WTC11 (cell line): ENCODE results near the gene NEK7. TPM values are rescaled to one million over a fixed set of nuclear protein-coding genes. Genes with fewer than 3 reads are reported as not detected.

Experiments used
- ATAC-seq: fragments of 200-7000 bp; cut with Tn5 transposase; 2 replicates; pipeline ENCODE4 v1.10.0; 2021; ENCODE audit warnings: mild to moderate bottlenecking, moderate library complexity
- CTCF ChIA-PET: fragments of 300-600 bp; sonication (Branson Sonifier 250); formaldehyde crosslinking; loops from one replicate; lab custom pipeline; 2021; ENCODE audit warnings: antibody characterized with exemption; lab: Charles Lee
- POLR2A ChIA-PET: fragments of 350-600 bp; sonication (Branson Sonifier 250); formaldehyde crosslinking; loops from one replicate; lab custom pipeline; 2021; ENCODE audit warnings: antibody characterized with exemption; lab: Charles Lee
- DNase-seq: peaks from one replicate; pipeline ENCODE4 v3.0.0; 2021; ENCODE audit warnings: low spot score
- H3K27ac Mint-ChIP-seq: 2 replicates; pipeline ENCODE4 v1.8.0; 2021; ENCODE audit warnings: mixed read lengths
- H3K27me3 Mint-ChIP-seq: 2 replicates; pipeline ENCODE4 v1.8.0; 2021; ENCODE audit warnings: low read depth, mild to moderate bottlenecking, moderate library complexity, mixed read lengths
- H3K36me3 Mint-ChIP-seq: 2 replicates; pipeline ENCODE4 v1.8.0; 2021; ENCODE audit warnings: mixed read lengths
- H3K4me1 Mint-ChIP-seq: 2 replicates; pipeline ENCODE4 v1.8.0; 2022; ENCODE audit warnings: mixed read lengths
- H3K4me3 Mint-ChIP-seq: 2 replicates; pipeline ENCODE4 v1.8.0; 2021; ENCODE audit warnings: mild to moderate bottlenecking, moderate library complexity, mixed read lengths
- H3K9me3 Mint-ChIP-seq: 2 replicates; pipeline ENCODE4 v1.8.0; 2021; ENCODE audit warnings: mixed read lengths
- AR ChIP-seq: fragments of 250-450 bp; sonication (Bioruptor Pico); IDR thresholded peaks from 2 replicates; pipeline ENCODE4 v1.9.0; 2021; ENCODE audit warnings: mild to moderate bottlenecking
- ATF2 ChIP-seq: sonication (generic); formaldehyde crosslinking; IDR thresholded peaks from 2 replicates; pipeline ENCODE4 v1.8.1; 2022; ENCODE audit warnings: low read depth, missing genetic modification reagents, borderline replicate concordance
- CBFB ChIP-seq: sonication (generic); formaldehyde crosslinking; IDR thresholded peaks from 2 replicates; pipeline ENCODE4 v1.8.1; 2022; ENCODE audit warnings: mild to moderate bottlenecking, low read depth, missing genetic modification reagents
- CREB1 ChIP-seq: sonication (generic); formaldehyde crosslinking; IDR thresholded peaks from 2 replicates; pipeline ENCODE4 v1.8.0; 2023; ENCODE audit warnings: mild to moderate bottlenecking, missing genetic modification reagents
- CTCF ChIP-seq: fragments of 200-600 bp; IDR thresholded peaks from 2 replicates; pipeline ENCODE4 v1.8.0; 2022; ENCODE audit warnings: antibody characterized with exemption
- E2F5 ChIP-seq: sonication (generic); formaldehyde crosslinking; IDR thresholded peaks from 2 replicates; pipeline ENCODE4 v1.8.1; 2022; ENCODE audit warnings: mild to moderate bottlenecking, moderate library complexity, missing genetic modification reagents
- ESRRA ChIP-seq: sonication (generic); formaldehyde crosslinking; IDR thresholded peaks from 2 replicates; pipeline ENCODE4 v1.8.1; 2022; ENCODE audit warnings: mild to moderate bottlenecking, missing genetic modification reagents, borderline replicate concordance
- ETV6 ChIP-seq: sonication (generic); formaldehyde crosslinking; IDR thresholded peaks from 2 replicates; pipeline ENCODE4 v1.8.1; 2022; ENCODE audit warnings: mild to moderate bottlenecking, missing genetic modification reagents
- FOXK1 ChIP-seq: sonication (generic); formaldehyde crosslinking; IDR thresholded peaks from 2 replicates; pipeline ENCODE4 v1.8.0; 2022; ENCODE audit warnings: mild to moderate bottlenecking, moderate library complexity, missing genetic modification reagents
- HMGA2 ChIP-seq: fragments of 250-450 bp; sonication (Bioruptor Pico); IDR thresholded peaks from 2 replicates; pipeline ENCODE4 v1.4.0; 2021; ENCODE audit warnings: mild to moderate bottlenecking, moderate library complexity
- NFE2L1 ChIP-seq: sonication (generic); formaldehyde crosslinking; IDR thresholded peaks from 2 replicates; pipeline ENCODE4 v1.8.1; 2023; ENCODE audit warnings: missing genetic modification reagents
- OVOL2 ChIP-seq: fragments of 250-450 bp; sonication (Bioruptor Pico); IDR thresholded peaks from 2 replicates; pipeline ENCODE4 v1.9.0; 2021; ENCODE audit warnings: mild to moderate bottlenecking, borderline replicate concordance
- PRRX2 ChIP-seq: fragments of 250-450 bp; sonication (Bioruptor Pico); IDR thresholded peaks from 2 replicates; pipeline ENCODE4 v1.8.0; 2021; ENCODE audit warnings: mild to moderate bottlenecking
- TEAD1 ChIP-seq: sonication (generic); formaldehyde crosslinking; IDR thresholded peaks from 2 replicates; pipeline ENCODE4 v1.8.0; 2022; ENCODE audit warnings: mild to moderate bottlenecking, missing genetic modification reagents
- ZNF232 ChIP-seq: sonication (generic); formaldehyde crosslinking; IDR thresholded peaks from 2 replicates; pipeline ENCODE4 v1.8.0; 2022; ENCODE audit warnings: mild to moderate bottlenecking, missing genetic modification reagents
- ZNF396 ChIP-seq: fragments of 250-450 bp; sonication (Bioruptor Pico); IDR thresholded peaks from 2 replicates; pipeline ENCODE4 v1.8.0; 2021; ENCODE audit warnings: mild to moderate bottlenecking, moderate library complexity, borderline replicate concordance
- ZNF416 ChIP-seq: fragments of 250-450 bp; sonication (Bioruptor Pico); IDR thresholded peaks from 2 replicates; pipeline ENCODE4 v1.9.0; 2021; ENCODE audit warnings: mild to moderate bottlenecking, inconsistent platforms
- total RNA-seq: library from RNA; stranded (reverse); gene quantifications from 3 replicates; pipeline ENCODE4 v1.2.3, GENCODE V29; 2021
- TF ChIP-seq, protein P1 (sequence below): sonication (generic); formaldehyde crosslinking; IDR thresholded peaks from 2 replicates; pipeline ENCODE4 v1.8.0; 2022; ENCODE audit warnings: mild to moderate bottlenecking, missing genetic modification reagents
- TF ChIP-seq, protein P2 (sequence below): fragments of 250-450 bp; sonication (Bioruptor Pico); IDR thresholded peaks from 2 replicates; pipeline ENCODE4 v1.8.0; 2021; ENCODE audit warnings: mild to moderate bottlenecking
- TF ChIP-seq, protein P3 (sequence below): sonication (generic); formaldehyde crosslinking; IDR thresholded peaks from 2 replicates; pipeline ENCODE4 v1.8.1; 2022; ENCODE audit warnings: mild to moderate bottlenecking, missing genetic modification reagents, moderate library complexity, borderline replicate concordance

Gene NEK7
- total RNA-seq, 1 experiment from 2014 or later, result 10.3 TPM

- no peaks in the 10 kb centered on the region for H3K9me3 Mint-ChIP-seq
- no peaks in the 10 kb centered on the region for H3K36me3 Mint-ChIP-seq
- DNase-seq (peak; percentile 70), ATAC-seq (peak; percentile 8)
- ChIA-PET POLR2A (interaction anchor here (0.7 to 1.0 kb wide), 3 partner anchors 11 to 109 kb away, joined by 3 to 4 read pairs (median 4); no protein-coding TSS in a partner anchor), CTCF (interaction anchor here (0.6 to 1.2 kb wide), 13 partner anchors 8 to 679 kb away, joined by 3 to 7 read pairs (median 3); no protein-coding TSS in a partner anchor)
- TF ChIP-seq CTCF (peak; percentile 64), E2F5 (CRISPR knock-in tag) (no peak)
- TF ChIP-seq, protein P1, sequence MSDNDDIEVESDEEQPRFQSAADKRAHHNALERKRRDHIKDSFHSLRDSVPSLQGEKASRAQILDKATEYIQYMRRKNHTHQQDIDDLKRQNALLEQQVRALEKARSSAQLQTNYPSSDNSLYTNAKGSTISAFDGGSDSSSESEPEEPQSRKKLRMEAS (CRISPR knock-in tag), result no peak
- H3K4me1 Mint-ChIP-seq, result peaks cover 41% of the 10 kb centered on the region
- peak overlapping the region; percentile 97 for H3K27ac Mint-ChIP-seq
- peak overlapping the region; percentile 85 for H3K4me3 Mint-ChIP-seq
- no peaks in the 10 kb centered on the region for H3K27me3 Mint-ChIP-seq
These were observed 570 bp upstream of the NEK7 start for GRCh38 chr1:198156111-198156744.

DNA sequence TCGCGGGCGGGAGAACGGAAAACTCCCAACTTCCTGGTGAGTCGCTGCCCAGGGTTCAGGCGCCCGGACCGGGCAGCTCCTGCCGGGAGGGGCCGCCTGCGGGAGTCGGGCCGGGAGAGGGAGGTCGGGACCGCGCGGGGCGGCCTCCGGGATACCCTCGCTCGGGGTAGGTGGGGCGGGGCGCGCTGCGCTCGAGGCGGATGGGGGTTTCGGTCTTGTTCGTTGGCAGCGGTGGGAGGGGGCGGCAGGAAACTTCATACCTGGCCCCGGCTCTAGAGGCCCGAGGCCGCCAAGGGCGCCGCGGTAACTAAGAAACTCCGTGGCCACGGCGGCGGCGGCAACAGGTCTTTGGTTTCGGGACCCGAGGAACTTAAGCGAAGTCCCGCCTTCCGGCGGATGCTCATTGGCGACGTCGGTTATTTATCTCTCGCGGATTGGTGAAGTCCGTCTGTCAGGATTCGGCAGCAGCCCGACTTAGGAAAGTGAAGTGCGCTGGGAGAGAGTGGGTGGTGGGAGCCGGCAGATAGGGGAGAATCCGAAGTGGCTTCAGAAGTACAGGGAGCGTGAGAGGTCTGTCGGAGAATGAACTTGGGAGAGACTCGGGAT, 546 bp downstream of the NEK7 start:
- H3K9me3 Mint-ChIP-seq, result no peaks in the 10 kb centered on the region
- ATAC-seq (peak; percentile 60), DNase-seq (peak; percentile 83)
- H3K36me3 Mint-ChIP-seq, result no peaks in the 10 kb centered on the region
- ChIA-PET CTCF (interaction anchor here (1.2 kb wide), 1 partner anchor 20 kb away, joined by 4 read pairs; no protein-coding TSS in a partner anchor), POLR2A (interaction anchor here (1.0 kb wide), 1 partner anchor 42 kb away, joined by 4 read pairs; no protein-coding TSS in a partner anchor)
- no peaks in the 10 kb centered on the region for H3K27me3 Mint-ChIP-seq
- H3K27ac Mint-ChIP-seq, result peak overlapping the region; percentile 97
- H3K4me3 Mint-ChIP-seq, result peak overlapping the region; percentile 90
- H3K4me1 Mint-ChIP-seq, result peaks cover 50% of the 10 kb centered on the region
- TF ChIP-seq ETV6 (CRISPR knock-in tag) (no peak), ZNF416 (CRISPR knock-in tag) (no peak), ESRRA (CRISPR knock-in tag) (no peak), PRRX2 (CRISPR knock-in tag) (no peak), HMGA2 (CRISPR knock-in tag) (no peak), OVOL2 (no peak), TEAD1 (CRISPR knock-in tag) (no peak), CBFB (no peak), AR (CRISPR knock-in tag) (no peak), NFE2L1 (CRISPR knock-in tag) (0 out of 2 replicates have a peak, but pooled peaks have one; percentile 44), CTCF (no peak), ZNF396 (CRISPR knock-in tag) (no peak), ZNF232 (no peak), FOXK1 (CRISPR knock-in tag) (peak; percentile 56; the same call in 1 of the 2 replicates), ATF2 (CRISPR knock-in tag) (no peak), CREB1 (no peak)
- TF ChIP-seq, protein P1 (CRISPR knock-in tag), result no peak
- TF ChIP-seq, protein P2, sequence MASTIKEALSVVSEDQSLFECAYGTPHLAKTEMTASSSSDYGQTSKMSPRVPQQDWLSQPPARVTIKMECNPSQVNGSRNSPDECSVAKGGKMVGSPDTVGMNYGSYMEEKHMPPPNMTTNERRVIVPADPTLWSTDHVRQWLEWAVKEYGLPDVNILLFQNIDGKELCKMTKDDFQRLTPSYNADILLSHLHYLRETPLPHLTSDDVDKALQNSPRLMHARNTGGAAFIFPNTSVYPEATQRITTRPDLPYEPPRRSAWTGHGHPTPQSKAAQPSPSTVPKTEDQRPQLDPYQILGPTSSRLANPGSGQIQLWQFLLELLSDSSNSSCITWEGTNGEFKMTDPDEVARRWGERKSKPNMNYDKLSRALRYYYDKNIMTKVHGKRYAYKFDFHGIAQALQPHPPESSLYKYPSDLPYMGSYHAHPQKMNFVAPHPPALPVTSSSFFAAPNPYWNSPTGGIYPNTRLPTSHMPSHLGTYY (CRISPR knock-in tag), result no peak
- TF ChIP-seq, protein P3, sequence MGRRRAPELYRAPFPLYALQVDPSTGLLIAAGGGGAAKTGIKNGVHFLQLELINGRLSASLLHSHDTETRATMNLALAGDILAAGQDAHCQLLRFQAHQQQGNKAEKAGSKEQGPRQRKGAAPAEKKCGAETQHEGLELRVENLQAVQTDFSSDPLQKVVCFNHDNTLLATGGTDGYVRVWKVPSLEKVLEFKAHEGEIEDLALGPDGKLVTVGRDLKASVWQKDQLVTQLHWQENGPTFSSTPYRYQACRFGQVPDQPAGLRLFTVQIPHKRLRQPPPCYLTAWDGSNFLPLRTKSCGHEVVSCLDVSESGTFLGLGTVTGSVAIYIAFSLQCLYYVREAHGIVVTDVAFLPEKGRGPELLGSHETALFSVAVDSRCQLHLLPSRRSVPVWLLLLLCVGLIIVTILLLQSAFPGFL (CRISPR knock-in tag), result no peak
